HepG2 (cell line): ENCODE results near the gene SLC34A3. TPM values are rescaled to one million over a fixed set of nuclear protein-coding genes. Genes with fewer than 3 reads are reported as not detected.

Source experiments
- ATAC-seq: fragments of 200-7000 bp; cut with Tn5 transposase; 3 replicates; pipeline ENCODE4 v1.9.1; 2020; ENCODE audit warnings: mild to moderate bottlenecking, moderate library complexity
- BruUV-seq: library from RNA; stranded (reverse); fragments of 400-500 nt; replicated peaks from 2 replicates; lab custom pipeline; 2021; lab: Mats Ljungman, UMichigan
- CTCF ChIA-PET: fragments of 300-600 bp; formaldehyde crosslinking; extraction: SDS; loops from one replicate; lab custom pipeline; 2021; ENCODE audit warnings: low total read pairs, inconsistent platforms, low intra/inter-chr PET ratio; lab: Yijun Ruan, JAX
- POLR2A ChIA-PET: fragments of 350-600 bp; sonication (Branson Sonifier 250); formaldehyde crosslinking; loops from one replicate; lab custom pipeline; 2020; ENCODE audit warnings: antibody characterized with exemption, inconsistent platforms; lab: Yijun Ruan, JAX
- DNase-seq: peaks from one replicate; pipeline ENCODE4 v3.0.0-alpha.2; 2015; ENCODE audit warnings: low spot score
- FAIRE-seq: peaks from 3 replicates; lab custom pipeline; 2011; peaks lifted over from hg19 to GRCh38; lab: Jason Lieb, UNC
- H2AFZ ChIP-seq: one replicate; pipeline ENCODE4 v1.6.1; 2011; ENCODE audit warnings: low read length, inconsistent platforms
- H3K27ac ChIP-seq: fragments of 300-600 bp; 3 replicates; pipeline ENCODE4 v1.8.0; 2011; ENCODE audit warnings: mixed run types, mild to moderate bottlenecking, mixed read lengths, low read length, inconsistent platforms; ENCODE audit not compliant: insufficient read depth; ENCODE audit errors: extremely low read length
- H3K27me3 ChIP-seq, 2 experiments: fragments of 200-600 bp in 1 of 2; 2 replicates in 1 of 2; 3 replicates in 1 of 2; pipeline versions ENCODE4 v1.6.0 to v1.8.0; 2011; ENCODE audit warnings: low read length in 2 of 2, mild to moderate bottlenecking in 2 of 2, moderate library complexity in 2 of 2, inconsistent platforms in 1 of 2; ENCODE audit not compliant: insufficient read depth in 2 of 2, control insufficient read depth in 1 of 2
- H3K36me3 ChIP-seq, 2 experiments: fragments of 200-600 bp in 1 of 2; replicated peaks in 1 of 2; 2 replicates in 1 of 2; 3 replicates in 1 of 2; pipeline versions ENCODE4 v1.5.1 to v1.8.0; 2011; ENCODE audit warnings: low read length in 2 of 2, inconsistent platforms in 1 of 2; ENCODE audit not compliant: insufficient read depth in 2 of 2, control insufficient read depth in 1 of 2
- H3K4me1 ChIP-seq: 2 replicates; pipeline ENCODE4 v1.5.1; 2012; ENCODE audit warnings: low read length, inconsistent platforms; ENCODE audit not compliant: insufficient read depth
- H3K4me2 ChIP-seq: 2 replicates; pipeline ENCODE4 v1.6.0; 2011; ENCODE audit warnings: low read depth, low read length, inconsistent platforms
- H3K4me3 ChIP-seq, 3 experiments: fragments of 200-600 bp in 1 of 3; sonication (generic), shearing (Covaris generic) in 1 of 3; replicated peaks in 1 of 3; 2 replicates each; pipeline ENCODE4 v1.5.1; 2011 to 2016; ENCODE audit warnings: low read length in 3 of 3, inconsistent platforms in 2 of 3, low read depth in 2 of 3, mild to moderate bottlenecking in 2 of 3, control low read depth in 1 of 3, mixed read lengths in 1 of 3; ENCODE audit not compliant: insufficient read depth in 1 of 3
- H3K79me2 ChIP-seq: one replicate; pipeline ENCODE4 v1.6.1; 2011; ENCODE audit warnings: low read length, inconsistent platforms; ENCODE audit not compliant: insufficient read depth
- H3K9ac ChIP-seq: 2 replicates; pipeline ENCODE4 v1.6.0; 2011; ENCODE audit warnings: mild to moderate bottlenecking, low read depth, low read length, inconsistent platforms; ENCODE audit not compliant: insufficient read depth
- H3K9me3 ChIP-seq: 2 replicates; pipeline ENCODE4 v1.5.1; 2012; ENCODE audit warnings: mild to moderate bottlenecking, low read length
- H4K20me1 ChIP-seq: 2 replicates; pipeline ENCODE4 v1.6.0; 2011; ENCODE audit warnings: inconsistent platforms, mild to moderate bottlenecking, low read length, moderate library complexity; ENCODE audit not compliant: insufficient read depth
- CENPT ChIP-seq: sonication (generic); formaldehyde crosslinking; IDR thresholded peaks from 2 replicates; pipeline ENCODE4 v1.8.0; 2022; ENCODE audit warnings: low read depth, mild to moderate bottlenecking, moderate library complexity, missing genetic modification reagents
- CHD4 ChIP-seq: fragments of 200-600 bp; sonication (generic); IDR thresholded peaks from 2 replicates; pipeline ENCODE4 v1.7.0; 2017; ENCODE audit warnings: mild to moderate bottlenecking, low read length, borderline replicate concordance
- CREB1 ChIP-seq, 2 experiments: fragments of 450-650 bp in 1 of 2; IDR thresholded peaks; 2 replicates each; pipeline ENCODE4 v1.6.1; 2016 to 2017; ENCODE audit warnings: control low read depth in 1 of 2, mild to moderate bottlenecking in 1 of 2, missing compliant biosample characterization in 1 of 2, missing genetic modification characterization in 1 of 2
- HES4 ChIP-seq: sonication (generic); formaldehyde crosslinking; IDR thresholded peaks from 2 replicates; pipeline ENCODE4 v1.9.0; 2021; ENCODE audit warnings: mild to moderate bottlenecking, missing genetic modification reagents, borderline replicate concordance
- HHEX ChIP-seq: IDR thresholded peaks from 2 replicates; pipeline ENCODE4 v1.6.1; 2016; ENCODE audit warnings: control low read depth
- NR1H2 ChIP-seq: sonication (generic); formaldehyde crosslinking; IDR thresholded peaks from 2 replicates; pipeline ENCODE4 v1.8.1; 2022; ENCODE audit warnings: low read depth, missing genetic modification reagents, borderline replicate concordance
- PLRG1 ChIP-seq: fragments of 450-650 bp; conservative IDR thresholded peaks from 2 replicates; pipeline ENCODE4 v1.6.1; 2016
- ZNF234 ChIP-seq: sonication (generic); formaldehyde crosslinking; conservative IDR thresholded peaks from 2 replicates; pipeline ENCODE4 v1.5.1; 2020; ENCODE audit warnings: mild to moderate bottlenecking, missing genetic modification reagents
- ZNF274 ChIP-seq: sonication (generic); formaldehyde crosslinking; IDR thresholded peaks from 2 replicates; pipeline ENCODE4 v1.5.1; 2020; ENCODE audit warnings: mild to moderate bottlenecking, missing genetic modification reagents
- ZNF350 ChIP-seq: sonication (generic); formaldehyde crosslinking; IDR thresholded peaks from 2 replicates; pipeline ENCODE4 v1.4.0; 2020; ENCODE audit warnings: mild to moderate bottlenecking, low read depth, missing genetic modification reagents, borderline replicate concordance
- ZNF563 ChIP-seq: sonication (generic); formaldehyde crosslinking; IDR thresholded peaks from 2 replicates; pipeline ENCODE4 v1.8.0; 2022; ENCODE audit warnings: mild to moderate bottlenecking, moderate library complexity, missing genetic modification reagents
- ZNF790 ChIP-seq: sonication (generic); formaldehyde crosslinking; IDR thresholded peaks from 2 replicates; pipeline ENCODE4 v1.8.0; 2022; ENCODE audit warnings: missing genetic modification reagents, mild to moderate bottlenecking, borderline replicate concordance
- WGBS: methylation state at CpG from one replicate; pipeline ENCODE4 v1.1.6; 2017; ENCODE audit warnings: low lambda C conversion rate; 5-methylcytosine and 5-hydroxymethylcytosine counted together
- in situ Hi-C: cut with HindIII; loops from 2 replicates; pipeline ENCODE4 v1.10.0; 2017; ENCODE audit warnings: low pct_unique_long_range_greater_than_20kb; ENCODE audit not compliant: extremely low pct_ligation_motif_present
- intact Hi-C: fragments of 100-400 bp; cut with micrococcal nuclease; formaldehyde crosslinking; loops from one replicate; pipeline ENCODE4 v1.10.0; 2022; ENCODE audit not compliant: unreplicated experiment
- polyA plus RNA-seq, 8 experiments: library from polyadenylated mRNA; depleted of rRNA in 3 of 8; stranded (reverse) in 7 of 8; unstranded in 1 of 8; fragments of >200 nt; fragmentation: Illumina TruSeq in 4 of 8; extraction: Trizol in 4 of 8; gene quantifications; 2 replicates each; pipeline versions ENCODE4 v1.2.1 to v1.2.3, GENCODE V29; 2011 to 2016; ENCODE audit warnings: low read depth in 4 of 8, missing spikeins in 1 of 8, mixed read lengths in 1 of 8; ENCODE audit not compliant: insufficient read depth in 1 of 8
- total RNA-seq, 5 experiments: library from RNA; depleted of rRNA; stranded (reverse); fragments of >200 nt; fragmentation: Illumina TruSeq; extraction: Trizol; gene quantifications; 2 replicates each; pipeline ENCODE4 v1.2.3, GENCODE V29; 2016; ENCODE audit warnings: low read depth in 1 of 5
- TF ChIP-seq, protein P1 (sequence below): sonication (generic); formaldehyde crosslinking; IDR thresholded peaks from 2 replicates; pipeline ENCODE4 v1.8.0; 2022; ENCODE audit warnings: missing genetic modification reagents, mild to moderate bottlenecking, moderate library complexity, borderline replicate concordance
- TF ChIP-seq, protein P2 (sequence below): sonication (generic); formaldehyde crosslinking; IDR thresholded peaks from 2 replicates; pipeline ENCODE4 v1.4.0; 2020; ENCODE audit warnings: missing genetic modification reagents, borderline replicate concordance
- TF ChIP-seq, protein P3 (sequence below), 2 experiments: sonication (generic) in 1 of 2; formaldehyde crosslinking in 1 of 2; IDR thresholded peaks; 2 replicates each; pipeline versions ENCODE4 v1.5.1 to v1.6.1; 2011 to 2020; ENCODE audit warnings: borderline replicate concordance in 1 of 2, low read depth in 1 of 2, low read length in 1 of 2, mild to moderate bottlenecking in 1 of 2, missing genetic modification reagents in 1 of 2, moderate library complexity in 1 of 2

SLC34A3 gene
- total and polyA plus RNA-seq, 2 of the 13 experiments (the other 11 are each of a cell fraction or from before 2014, with no cell fraction given): 0.07 to 1.0 TPM

DNA sequence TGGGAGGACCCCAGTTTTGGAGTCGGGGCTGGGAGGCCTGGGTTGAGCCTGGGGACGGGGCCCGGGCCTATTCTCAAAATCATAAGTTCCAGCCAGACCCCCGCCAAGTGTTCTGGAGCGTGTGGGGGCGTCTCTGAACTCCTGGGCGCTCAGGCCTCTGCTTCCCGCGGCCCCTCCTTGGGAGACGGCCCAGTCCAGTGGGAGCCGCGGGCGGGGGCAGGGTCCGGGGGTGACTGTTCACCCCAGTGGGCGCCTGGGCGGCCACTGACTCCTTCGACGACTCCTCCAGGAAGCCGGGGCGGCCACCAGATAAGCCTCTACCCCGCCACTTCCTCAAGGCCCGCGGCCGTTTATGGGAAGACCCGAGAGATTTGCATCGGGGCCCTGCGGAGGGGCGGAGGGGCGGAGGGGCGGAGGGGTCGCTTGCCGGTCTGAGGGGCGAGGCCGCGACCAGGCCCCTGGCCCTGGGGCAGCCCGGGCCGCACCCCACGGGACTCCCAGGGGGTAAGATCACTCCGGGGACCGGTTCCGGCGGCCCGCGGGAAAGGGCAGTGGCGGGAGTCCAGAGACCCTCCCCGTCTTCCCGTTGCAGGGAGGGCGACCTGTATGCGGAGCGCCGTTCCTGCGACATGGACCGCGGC, 47.5 kb downstream of the SLC34A3 start:
- TF ChIP-seq PLRG1 (no peak), ZNF350 (0 out of 2 replicates have a peak, but pooled peaks have one; percentile 7), HES4 (peak; percentile 44; the same call in 1 of the 2 replicates), ZNF234 (CRISPR knock-in tag) (0 out of 2 replicates have a peak, but pooled peaks have one; percentile 2), CENPT (CRISPR knock-in tag) (no peak), ZNF790 (CRISPR knock-in tag) (no peak), HHEX (CRISPR knock-in tag) (no peak), ZNF274 (CRISPR knock-in tag) (0 out of 2 replicates have a peak, but pooled peaks have one; percentile 2), CREB1 (IDR thresholded peaks at IDR 0.05) (no peak), CREB1 (CRISPR knock-in tag; IDR thresholded peaks at IDR 0.05) (no peak), NR1H2 (CRISPR knock-in tag) (no peak), ZNF563 (CRISPR knock-in tag) (peak; percentile 43; the same call in 1 of the 2 replicates), CHD4 (no peak)
- TF ChIP-seq, protein P1, sequence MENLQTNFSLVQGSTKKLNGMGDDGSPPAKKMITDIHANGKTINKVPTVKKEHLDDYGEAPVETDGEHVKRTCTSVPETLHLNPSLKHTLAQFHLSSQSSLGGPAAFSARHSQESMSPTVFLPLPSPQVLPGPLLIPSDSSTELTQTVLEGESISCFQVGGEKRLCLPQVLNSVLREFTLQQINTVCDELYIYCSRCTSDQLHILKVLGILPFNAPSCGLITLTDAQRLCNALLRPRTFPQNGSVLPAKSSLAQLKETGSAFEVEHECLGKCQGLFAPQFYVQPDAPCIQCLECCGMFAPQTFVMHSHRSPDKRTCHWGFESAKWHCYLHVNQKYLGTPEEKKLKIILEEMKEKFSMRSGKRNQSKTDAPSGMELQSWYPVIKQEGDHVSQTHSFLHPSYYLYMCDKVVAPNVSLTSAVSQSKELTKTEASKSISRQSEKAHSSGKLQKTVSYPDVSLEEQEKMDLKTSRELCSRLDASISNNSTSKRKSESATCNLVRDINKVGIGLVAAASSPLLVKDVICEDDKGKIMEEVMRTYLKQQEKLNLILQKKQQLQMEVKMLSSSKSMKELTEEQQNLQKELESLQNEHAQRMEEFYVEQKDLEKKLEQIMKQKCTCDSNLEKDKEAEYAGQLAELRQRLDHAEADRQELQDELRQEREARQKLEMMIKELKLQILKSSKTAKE (CRISPR knock-in tag): no peak
- TF ChIP-seq, protein P2, sequence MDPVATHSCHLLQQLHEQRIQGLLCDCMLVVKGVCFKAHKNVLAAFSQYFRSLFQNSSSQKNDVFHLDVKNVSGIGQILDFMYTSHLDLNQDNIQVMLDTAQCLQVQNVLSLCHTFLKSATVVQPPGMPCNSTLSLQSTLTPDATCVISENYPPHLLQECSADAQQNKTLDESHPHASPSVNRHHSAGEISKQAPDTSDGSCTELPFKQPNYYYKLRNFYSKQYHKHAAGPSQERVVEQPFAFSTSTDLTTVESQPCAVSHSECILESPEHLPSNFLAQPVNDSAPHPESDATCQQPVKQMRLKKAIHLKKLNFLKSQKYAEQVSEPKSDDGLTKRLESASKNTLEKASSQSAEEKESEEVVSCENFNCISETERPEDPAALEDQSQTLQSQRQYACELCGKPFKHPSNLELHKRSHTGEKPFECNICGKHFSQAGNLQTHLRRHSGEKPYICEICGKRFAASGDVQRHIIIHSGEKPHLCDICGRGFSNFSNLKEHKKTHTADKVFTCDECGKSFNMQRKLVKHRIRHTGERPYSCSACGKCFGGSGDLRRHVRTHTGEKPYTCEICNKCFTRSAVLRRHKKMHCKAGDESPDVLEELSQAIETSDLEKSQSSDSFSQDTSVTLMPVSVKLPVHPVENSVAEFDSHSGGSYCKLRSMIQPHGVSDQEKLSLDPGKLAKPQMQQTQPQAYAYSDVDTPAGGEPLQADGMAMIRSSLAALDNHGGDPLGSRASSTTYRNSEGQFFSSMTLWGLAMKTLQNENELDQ (CRISPR knock-in tag): no peak
- TF ChIP-seq, protein P3, sequence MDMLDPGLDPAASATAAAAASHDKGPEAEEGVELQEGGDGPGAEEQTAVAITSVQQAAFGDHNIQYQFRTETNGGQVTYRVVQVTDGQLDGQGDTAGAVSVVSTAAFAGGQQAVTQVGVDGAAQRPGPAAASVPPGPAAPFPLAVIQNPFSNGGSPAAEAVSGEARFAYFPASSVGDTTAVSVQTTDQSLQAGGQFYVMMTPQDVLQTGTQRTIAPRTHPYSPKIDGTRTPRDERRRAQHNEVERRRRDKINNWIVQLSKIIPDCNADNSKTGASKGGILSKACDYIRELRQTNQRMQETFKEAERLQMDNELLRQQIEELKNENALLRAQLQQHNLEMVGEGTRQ (IDR thresholded peaks at IDR 0.05; ENCODE audit: low read depth, low read length): no peak
- TF ChIP-seq, protein P3 (CRISPR knock-in tag; IDR thresholded peaks at IDR 0.05; ENCODE audit: borderline replicate concordance): no peak
- ATAC-seq (peak; percentile 0; the same call in 2 of the 3 replicates), FAIRE-seq (no peak), DNase-seq (no peak)
- WGBS: 0% methylated on average over 3 of the region's 54 CpGs
- peak overlapping the region; percentile 88 for H3K4me2 ChIP-seq
- H3K9ac ChIP-seq: peak overlapping the region; percentile 82
- H2AFZ ChIP-seq: no peak overlapping the region
- CTCF ChIA-PET: no interaction called here
- no TSS peak for BruUV-seq
- POLR2A ChIA-PET: interaction anchor here (0.7 to 2.8 kb wide), 26 partner anchors 9 to 340 kb away, joined by 3 to 78 read pairs (median 8); partner anchors contain the start of genes ENTPD8, EXD3, NELFB and NOXA1
- peak overlapping the region; percentile 90 for H3K27ac ChIP-seq
- intact Hi-C loops (no loop called here), in situ Hi-C loops (no loop called here)
- H3K4me3 ChIP-seq: peak overlapping the region; percentile 87 to 90 (median 88)
- H3K27me3 ChIP-seq: no peaks in the 10 kb centered on the region; a peak in 1 of 5 replicates
- H3K79me2 ChIP-seq: peaks cover 6% of the 10 kb centered on the region
- no peaks in the 10 kb centered on the region for H4K20me1 ChIP-seq
- peaks cover 0 to 11% of the 10 kb centered on the region in 2 experiments; a peak in 3 of 5 replicates for H3K36me3 ChIP-seq
- no peaks in the 10 kb centered on the region for H3K9me3 ChIP-seq
- peaks cover 21% of the 10 kb centered on the region for H3K4me1 ChIP-seq
